ENCODE results near the gene DOCK4.

The DOCK4 gene

GRCh38 chr7:112049555-112050249, 156.5 kb downstream of the DOCK4 start:
- DNase-seq (ENCODE audit: low read depth) = no peak

GRCh38 chr7:112047421-112047820, 158.8 kb downstream of the DOCK4 start:
- no peak for DNase-seq (ENCODE audit: low read depth)

GRCh38 chr7:112045222-112045621, 161.0 kb downstream of the DOCK4 start:
- DNase-seq (ENCODE audit: low read depth) = no peak

- no peak for DNase-seq (ENCODE audit: low read depth)
Measured at GRCh38 chr7:112042631-112043030, 163.6 kb downstream of the DOCK4 start.

GRCh38 chr7:112038353-112038752, 167.8 kb downstream of the DOCK4 start:
- DNase-seq (ENCODE audit: low read depth) = no peak

GRCh38 chr7:112036071-112036470, 170.1 kb downstream of the DOCK4 start:
- DNase-seq (ENCODE audit: low read depth) = no peak

GRCh38 chr7:112031689-112032088, 174.5 kb downstream of the DOCK4 start:
- no peak for DNase-seq (ENCODE audit: low read depth)

GRCh38 chr7:112025556-112025955, 180.6 kb downstream of the DOCK4 start:
- DNase-seq (ENCODE audit: low read depth) = no peak

GRCh38 chr7:112023786-112024185, 182.4 kb downstream of the DOCK4 start:
- DNase-seq (ENCODE audit: low read depth) = no peak

- DNase-seq (ENCODE audit: low read depth) = no peak
Measured at GRCh38 chr7:112023282-112023681, 182.9 kb downstream of the DOCK4 start.

- DNase-seq (ENCODE audit: low read depth) = no peak
Measured at GRCh38 chr7:112022128-112022527, 184.1 kb downstream of the DOCK4 start.

- DNase-seq (ENCODE audit: low read depth) = no peak
Measured at GRCh38 chr7:112021379-112022044, 184.7 kb downstream of the DOCK4 start.

GRCh38 chr7:112020800-112021199, 185.4 kb downstream of the DOCK4 start:
- no peak for DNase-seq (ENCODE audit: low read depth)

GRCh38 chr7:112019932-112020331, 186.3 kb downstream of the DOCK4 start:
- no peak for DNase-seq (ENCODE audit: low read depth)

- no peak for DNase-seq (ENCODE audit: low read depth)
Measured at GRCh38 chr7:112018305-112019030, 187.7 kb downstream of the DOCK4 start.

- DNase-seq (ENCODE audit: low read depth) = no peak
Measured at GRCh38 chr7:112015146-112015545, 191.1 kb downstream of the DOCK4 start.

- DNase-seq (ENCODE audit: low read depth) = no peak
Measured at GRCh38 chr7:112014347-112014746, 191.9 kb downstream of the DOCK4 start.

GRCh38 chr7:112013274-112013673, 192.9 kb downstream of the DOCK4 start:
- DNase-seq (ENCODE audit: low read depth) = no peak

GRCh38 chr7:112012242-112012641, 194.0 kb downstream of the DOCK4 start:
- no peak for DNase-seq (ENCODE audit: low read depth)

GRCh38 chr7:112010994-112011393, 195.2 kb downstream of the DOCK4 start:
- no peak for DNase-seq (ENCODE audit: low read depth)

- DNase-seq (ENCODE audit: low read depth) = no peak
Measured at GRCh38 chr7:112010109-112010508, 196.1 kb downstream of the DOCK4 start.

- no peak for DNase-seq (ENCODE audit: low read depth)
Measured at GRCh38 chr7:112009081-112009480, 197.1 kb downstream of the DOCK4 start.

GRCh38 chr7:112007185-112007584, 199.0 kb downstream of the DOCK4 start:
- DNase-seq (ENCODE audit: low read depth) = no peak
